H9 (cell line): ENCODE data around the gene NAT8. TPM values are rescaled to one million over a fixed set of nuclear protein-coding genes. Genes with fewer than 3 reads are reported as not detected.
"Not testable (repeated sequence)": the region's sequence is repeated elsewhere in the genome, so short reads cannot be mapped to it uniquely, and the experiment has no call there.

Experiments used
- DNase-seq: peaks from one replicate; pipeline ENCODE4 v3.0.0-alpha.2; 2017
- H2AFZ ChIP-seq: one replicate; pipeline ENCODE4 v1.6.1; 2013; ENCODE audit warnings: mild to moderate bottlenecking, low read length, control low read depth, moderate library complexity
- H2AK5ac ChIP-seq: 2 replicates; pipeline ENCODE4 v1.6.1; 2013; ENCODE audit warnings: low read length, control low read depth, mixed read lengths; ENCODE audit not compliant: insufficient read length
- H2BK120ac ChIP-seq: one replicate; pipeline ENCODE4 v1.6.1; 2013; ENCODE audit warnings: low read depth, mild to moderate bottlenecking, low read length, control low read depth, inconsistent platforms; ENCODE audit not compliant: poor library complexity, severe bottlenecking
- H2BK12ac ChIP-seq: 2 replicates; pipeline ENCODE4 v1.6.1; 2013; ENCODE audit warnings: low read length, control low read depth, mixed read lengths, low read depth; ENCODE audit not compliant: insufficient read length
- H2BK15ac ChIP-seq: 2 replicates; pipeline ENCODE4 v1.6.1; 2013; ENCODE audit warnings: low read depth, low read length, control low read depth
- H2BK20ac ChIP-seq: one replicate; pipeline ENCODE4 v1.6.1; 2013; ENCODE audit warnings: low read depth, mild to moderate bottlenecking, low read length, control low read depth, inconsistent platforms; ENCODE audit not compliant: poor library complexity, severe bottlenecking
- H2BK5ac ChIP-seq: 2 replicates; pipeline ENCODE4 v1.6.1; 2013; ENCODE audit warnings: low read length, control low read depth, mixed read lengths; ENCODE audit not compliant: insufficient read length
- H3K14ac ChIP-seq: 2 replicates; pipeline ENCODE4 v1.6.1; 2013; ENCODE audit warnings: low read length, control low read depth; ENCODE audit not compliant: insufficient read depth
- H3K18ac ChIP-seq: 2 replicates; pipeline ENCODE4 v1.6.1; 2013; ENCODE audit warnings: low read depth, mild to moderate bottlenecking, mixed read lengths, low read length, control low read depth; ENCODE audit not compliant: insufficient read length
- H3K23ac ChIP-seq: 2 replicates; pipeline ENCODE4 v1.6.1; 2013; ENCODE audit warnings: low read length, control low read depth, mixed read lengths, low read depth; ENCODE audit not compliant: insufficient read length
- H3K23me2 ChIP-seq: 2 replicates; pipeline ENCODE4 v1.6.1; 2013; ENCODE audit warnings: low read depth, mild to moderate bottlenecking, mixed read lengths, low read length, control low read depth; ENCODE audit not compliant: insufficient read length, poor library complexity, severe bottlenecking
- H3K27ac ChIP-seq: 2 replicates; pipeline ENCODE4 v1.5.1; 2013; ENCODE audit warnings: low read length, control low read depth, mixed read lengths, low read depth; ENCODE audit not compliant: insufficient read length
- H3K27me3 ChIP-seq: 2 replicates; pipeline ENCODE4 v1.6.1; 2013; ENCODE audit warnings: low read length, control low read depth, inconsistent platforms; ENCODE audit not compliant: insufficient read depth
- H3K4ac ChIP-seq: 2 replicates; pipeline ENCODE4 v1.6.1; 2013; ENCODE audit warnings: low read depth, mild to moderate bottlenecking, control low read depth, inconsistent platforms, low read length, moderate library complexity
- H3K4me1 ChIP-seq: 2 replicates; pipeline ENCODE4 v1.6.1; 2013; ENCODE audit warnings: low read length, control low read depth, inconsistent platforms; ENCODE audit not compliant: insufficient read depth
- H3K4me2 ChIP-seq: 2 replicates; pipeline ENCODE4 v1.6.1; 2013; ENCODE audit warnings: low read length, control low read depth, mixed read lengths; ENCODE audit not compliant: insufficient read length, insufficient read depth
- H3K56ac ChIP-seq: 2 replicates; pipeline ENCODE4 v1.6.1; 2013; ENCODE audit warnings: low read depth, mild to moderate bottlenecking, mixed read lengths, low read length, control low read depth; ENCODE audit not compliant: insufficient read length
- H3K79me1 ChIP-seq: 2 replicates; pipeline ENCODE4 v1.6.1; 2013; ENCODE audit warnings: low read depth, mild to moderate bottlenecking, moderate library complexity, low read length, control low read depth, inconsistent platforms; ENCODE audit not compliant: insufficient read depth, poor library complexity, severe bottlenecking
- H3K79me2 ChIP-seq: 2 replicates; pipeline ENCODE4 v1.6.1; 2013; ENCODE audit warnings: low read length, control low read depth, inconsistent platforms; ENCODE audit not compliant: insufficient read depth
- H3K9ac ChIP-seq: 2 replicates; pipeline ENCODE4 v1.6.1; 2013; ENCODE audit warnings: low read length, control low read depth, mixed read lengths; ENCODE audit not compliant: insufficient read length; ENCODE audit errors: extremely low read depth
- H3K9me3 ChIP-seq: one replicate; pipeline ENCODE4 v1.6.1; 2013; ENCODE audit warnings: low read depth, low read length, inconsistent platforms; ENCODE audit not compliant: control insufficient read depth
- H3T11ph ChIP-seq: one replicate; pipeline ENCODE4 v1.6.1; 2013; ENCODE audit warnings: mild to moderate bottlenecking, low read length, control low read depth, inconsistent platforms
- H4K20me1 ChIP-seq: one replicate; pipeline ENCODE4 v1.6.1; 2013; ENCODE audit not compliant: control insufficient read depth, insufficient read length, insufficient read depth
- H4K5ac ChIP-seq: 2 replicates; pipeline ENCODE4 v1.6.1; 2013; ENCODE audit warnings: low read depth, mild to moderate bottlenecking, mixed read lengths, low read length, control low read depth; ENCODE audit not compliant: insufficient read length
- H4K8ac ChIP-seq: replicated peaks from 2 replicates; pipeline ENCODE4 v1.6.1; 2013; ENCODE audit warnings: low read length, control low read depth, mixed read lengths, low read depth; ENCODE audit not compliant: insufficient read length
- H4K91ac ChIP-seq: 2 replicates; pipeline ENCODE4 v1.6.1; 2013; ENCODE audit warnings: low read depth, mild to moderate bottlenecking, moderate library complexity, mixed read lengths, low read length, control low read depth; ENCODE audit not compliant: insufficient read length
- H3K27ac Mint-ChIP-seq, 3 experiments: 2 replicates in 2 of 3; 3 replicates in 1 of 3; pipeline ENCODE4 v1.8.0; 2020 to 2021; ENCODE audit warnings: mixed read lengths in 3 of 3, mild to moderate bottlenecking in 1 of 3, moderate library complexity in 1 of 3
- H3K27me3 Mint-ChIP-seq: 2 replicates; pipeline ENCODE4 v1.8.0; 2021; ENCODE audit warnings: low read depth, mild to moderate bottlenecking, moderate library complexity, mixed read lengths
- H3K36me3 Mint-ChIP-seq, 3 experiments: 2 replicates in 2 of 3; 3 replicates in 1 of 3; pipeline ENCODE4 v1.8.0; 2020 to 2021; ENCODE audit warnings: low read depth in 3 of 3, mixed read lengths in 3 of 3; ENCODE audit not compliant: insufficient read depth in 1 of 3
- H3K4me1 Mint-ChIP-seq, 2 experiments: 2 replicates each; pipeline ENCODE4 v1.8.0; 2020; ENCODE audit warnings: mixed read lengths in 2 of 2
- H3K4me3 Mint-ChIP-seq, 2 experiments: 2 replicates in 1 of 2; 3 replicates in 1 of 2; pipeline ENCODE4 v1.8.0; 2020 to 2021; ENCODE audit warnings: mild to moderate bottlenecking in 2 of 2, mixed read lengths in 2 of 2, moderate library complexity in 1 of 2
- H3K9me3 Mint-ChIP-seq, 2 experiments: 2 replicates in 1 of 2; 3 replicates in 1 of 2; pipeline ENCODE4 v1.8.0; 2020; ENCODE audit warnings: mild to moderate bottlenecking in 2 of 2, mixed read lengths in 2 of 2, moderate library complexity in 1 of 2
- CTCF ChIP-seq: fragments of 200-600 bp; sonication (generic); conservative IDR thresholded peaks from 3 replicates; pipeline ENCODE4 v1.8.0; 2021; ENCODE audit warnings: antibody characterized with exemption, mild to moderate bottlenecking
- WGBS: extraction: QIAGEN DNeasy Blood & Tissue Kit; methylation state at CpG from one replicate; pipeline ENCODE4 v1.1.7; 2013; ENCODE audit warnings: missing lambda C conversion rate, low lambda C conversion rate, mixed read lengths; ENCODE audit not compliant: insufficient read length; ENCODE audit errors: extremely low coverage; 5-methylcytosine and 5-hydroxymethylcytosine counted together
- total RNA-seq: library from RNA; stranded (reverse); gene quantifications from 2 replicates; pipeline ENCODE4 v1.2.1, GENCODE V29; 2021

Gene NAT8
- total RNA-seq, 1 experiment from 2014 or later: not detected

- H3K23ac ChIP-seq: no peak overlapping the region
- Mint-ChIP-seq H3K9me3 (peaks cover 16 to 18% of the 10 kb centered on the region in 2 experiments), H3K27ac (no peak overlapping the region), H3K4me1 (no peaks in the 10 kb centered on the region), H3K36me3 (no peaks in the 10 kb centered on the region; a peak in 2 of 7 replicates), H3K4me3 (no peak overlapping the region), H3K27me3 (peaks cover 27% of the 10 kb centered on the region)
- no peak overlapping the region for H2BK12ac ChIP-seq
- H3K23me2 ChIP-seq: no peaks in the 10 kb centered on the region
- no peak overlapping the region for H3K14ac ChIP-seq
- H2BK5ac ChIP-seq: no peak overlapping the region
- H2BK120ac ChIP-seq: no peak overlapping the region
- no peak overlapping the region for H2AFZ ChIP-seq
- no peak overlapping the region for H3K56ac ChIP-seq
- H3K27ac ChIP-seq: no peak overlapping the region
- no peaks in the 10 kb centered on the region for H3K27me3 ChIP-seq
- H2BK15ac ChIP-seq: no peak overlapping the region
- H4K8ac ChIP-seq: no peak overlapping the region
- no peak overlapping the region for H4K5ac ChIP-seq
- H4K91ac ChIP-seq: no peak overlapping the region
- H2AK5ac ChIP-seq: no peak overlapping the region
- H3K18ac ChIP-seq: no peak overlapping the region
- DNase-seq: no peak
- no peaks in the 10 kb centered on the region for H3K9me3 ChIP-seq
- no peak for TF ChIP-seq CTCF
- H3K4me1 ChIP-seq: no peaks in the 10 kb centered on the region
- H3K79me1 ChIP-seq: no peaks in the 10 kb centered on the region
- no peak overlapping the region for H3K9ac ChIP-seq
- H3K4me2 ChIP-seq: no peak overlapping the region
- WGBS: no CpG with 5 or more reads among the region's 6 CpGs
- no peaks in the 10 kb centered on the region for H4K20me1 ChIP-seq
- H3K4ac ChIP-seq: no peak overlapping the region
- H3T11ph ChIP-seq: no peak overlapping the region
- no peak overlapping the region for H2BK20ac ChIP-seq
- no peaks in the 10 kb centered on the region for H3K79me2 ChIP-seq
These were observed 9.5 kb upstream of the NAT8 start for GRCh38 chr2:73651591-73652230.

GRCh38 chr2:73647690-73648089 lies 5.5 kb upstream of the NAT8 start:
- H2BK20ac ChIP-seq, H3K4me2 ChIP-seq, H2BK5ac ChIP-seq, H2BK120ac ChIP-seq, H3K79me2 ChIP-seq, DNase-seq, H3K4ac ChIP-seq, H3K27me3 ChIP-seq, H4K91ac ChIP-seq, H3K23ac ChIP-seq, H3K27ac Mint-ChIP-seq, H3K23me2 ChIP-seq, H3K36me3 Mint-ChIP-seq, H4K8ac ChIP-seq, H3K4me1 Mint-ChIP-seq, H3K9ac ChIP-seq, H3K14ac ChIP-seq, H3K27ac ChIP-seq, H3K4me3 Mint-ChIP-seq, H4K20me1 ChIP-seq, H3K4me1 ChIP-seq, H3T11ph ChIP-seq, H2AFZ ChIP-seq, H3K56ac ChIP-seq, H3K18ac ChIP-seq, H2BK12ac ChIP-seq, H3K79me1 ChIP-seq, H4K5ac ChIP-seq, H3K9me3 ChIP-seq, H2BK15ac ChIP-seq, H2AK5ac ChIP-seq: not testable (repeated sequence)
- no CpG with 5 or more reads among the region's 10 CpGs for WGBS
- Mint-ChIP-seq H3K9me3 (peaks cover 16% of the 10 kb centered on the region in 2 experiments), H3K27me3 (peaks cover 56% of the 10 kb centered on the region)
